HEK293 (cell line): Measurements from ENCODE around the gene SMYD1.

ENCODE experiments used
- CTCF ChIA-PET: fragments of 350-600 bp; formaldehyde crosslinking; extraction: SDS; loops from one replicate; lab custom pipeline; 2021; ENCODE audit warnings: antibody characterized with exemption; lab: Yijun Ruan, JAX
- POLR2A ChIA-PET: fragments of 300-600 bp; formaldehyde crosslinking; extraction: SDS; loops from one replicate; lab custom pipeline; 2020; ENCODE audit warnings: antibody characterized with exemption, inconsistent platforms; lab: Yijun Ruan, JAX
- H3K27ac ChIP-seq: fragments of 200-500 bp; sonication (Bioruptor generic); 2 replicates; pipeline ENCODE4 v1.5.1; 2014; ENCODE audit warnings: low read depth, low read length, control low read depth, inconsistent platforms; ENCODE audit errors: extremely low read depth
- H3K36me3 ChIP-seq, 2 experiments: fragments of 200-500 bp in 1 of 2; sonication (Bioruptor generic) in 1 of 2; 1 replicate in 1 of 2; 2 replicates in 1 of 2; pipeline ENCODE4 v1.5.1; 2014 to 2017; ENCODE audit warnings: inconsistent platforms in 2 of 2, low read length in 2 of 2; ENCODE audit not compliant: control insufficient read depth in 2 of 2, insufficient read depth in 1 of 2
- H3K4me1 ChIP-seq: fragments of 200-500 bp; sonication (Bioruptor generic); 2 replicates; pipeline ENCODE4 v1.5.1; 2014; ENCODE audit warnings: mild to moderate bottlenecking, low read length, inconsistent platforms; ENCODE audit not compliant: control insufficient read depth, insufficient read depth
- H3K4me3 ChIP-seq: 2 replicates; pipeline ENCODE4 v1.5.1; 2011; ENCODE audit warnings: low read depth, mild to moderate bottlenecking, control low read depth, low read length, moderate library complexity
- H3K9me3 ChIP-seq: fragments of 200-500 bp; sonication (Bioruptor generic); 2 replicates; pipeline ENCODE4 v1.5.1; 2014; ENCODE audit warnings: low read depth, low read length, inconsistent platforms; ENCODE audit not compliant: control insufficient read depth, insufficient read depth
- GFI1B ChIP-seq: fragments of 450-650 bp; formaldehyde crosslinking; IDR thresholded peaks from 2 replicates; pipeline ENCODE4 v1.5.1; 2016; ENCODE audit warnings: missing biosample characterization, missing genetic modification characterization
- OVOL3 ChIP-seq: fragments of 450-650 bp; formaldehyde crosslinking; IDR thresholded peaks from 2 replicates; pipeline ENCODE4 v1.5.1; 2016; ENCODE audit warnings: missing biosample characterization, missing genetic modification characterization
- PRDM6 ChIP-seq: fragments of 450-650 bp; formaldehyde crosslinking; IDR thresholded peaks from 2 replicates; pipeline ENCODE4 v1.5.1; 2017; ENCODE audit warnings: missing biosample characterization, missing genetic modification characterization
- REST ChIP-seq: fragments of 450-650 bp; formaldehyde crosslinking; IDR thresholded peaks from 2 replicates; pipeline ENCODE4 v1.5.1; 2016; ENCODE audit warnings: missing biosample characterization, missing genetic modification characterization
- SETDB1 ChIP-seq: IDR thresholded peaks from one replicate; pipeline ENCODE4 v1.6.1; 2017; ENCODE audit warnings: mild to moderate bottlenecking, low read length, moderate library complexity, mixed read lengths; ENCODE audit not compliant: insufficient read length
- SP3 ChIP-seq: fragments of 450-650 bp; formaldehyde crosslinking; IDR thresholded peaks from 2 replicates; pipeline ENCODE4 v1.5.1; 2016; ENCODE audit warnings: missing biosample characterization, missing genetic modification characterization
- ZBTB8A ChIP-seq: fragments of 450-650 bp; formaldehyde crosslinking; IDR thresholded peaks from 2 replicates; pipeline ENCODE4 v1.5.1; 2016; ENCODE audit warnings: missing biosample characterization, missing genetic modification characterization
- ZFP41 ChIP-seq: fragments of 450-650 bp; formaldehyde crosslinking; IDR thresholded peaks from 2 replicates; pipeline ENCODE4 v1.5.1; 2016; ENCODE audit warnings: missing biosample characterization, missing genetic modification characterization, borderline replicate concordance
- ZNF148 ChIP-seq: fragments of 450-650 bp; formaldehyde crosslinking; IDR thresholded peaks from 2 replicates; pipeline ENCODE4 v1.5.0; 2017; ENCODE audit warnings: missing biosample characterization, missing genetic modification characterization, borderline replicate concordance
- ZNF26 ChIP-seq: fragments of 450-650 bp; formaldehyde crosslinking; IDR thresholded peaks from 2 replicates; pipeline ENCODE4 v1.5.1; 2016; ENCODE audit warnings: missing biosample characterization, missing genetic modification characterization
- ZNF37A ChIP-seq: fragments of 450-650 bp; IDR thresholded peaks from 2 replicates; pipeline ENCODE4 v1.5.1; 2018; ENCODE audit warnings: missing biosample characterization, missing genetic modification characterization
- ZNF416 ChIP-seq: fragments of 450-650 bp; formaldehyde crosslinking; IDR thresholded peaks from 2 replicates; pipeline ENCODE4 v1.5.1; 2016; ENCODE audit warnings: missing biosample characterization, missing genetic modification characterization
- ZNF530 ChIP-seq: fragments of 450-650 bp; formaldehyde crosslinking; IDR thresholded peaks from 2 replicates; pipeline ENCODE4 v1.5.1; 2016; ENCODE audit warnings: low read depth, missing biosample characterization, missing genetic modification characterization
- ZNF555 ChIP-seq: fragments of 450-650 bp; formaldehyde crosslinking; conservative IDR thresholded peaks from 2 replicates; pipeline ENCODE4 v1.5.1; 2017; ENCODE audit warnings: missing biosample characterization, mild to moderate bottlenecking, missing genetic modification characterization, inconsistent platforms
- TF ChIP-seq, protein P1 (sequence below): fragments of 450-650 bp; formaldehyde crosslinking; IDR thresholded peaks from 2 replicates; pipeline ENCODE4 v1.5.1; 2016; ENCODE audit warnings: missing biosample characterization, missing genetic modification characterization
- TF ChIP-seq, protein P2 (sequence below): fragments of 450-650 bp; formaldehyde crosslinking; IDR thresholded peaks from 2 replicates; pipeline ENCODE4 v1.5.1; 2017; ENCODE audit warnings: missing biosample characterization, missing genetic modification characterization

The SMYD1 gene

DNA sequence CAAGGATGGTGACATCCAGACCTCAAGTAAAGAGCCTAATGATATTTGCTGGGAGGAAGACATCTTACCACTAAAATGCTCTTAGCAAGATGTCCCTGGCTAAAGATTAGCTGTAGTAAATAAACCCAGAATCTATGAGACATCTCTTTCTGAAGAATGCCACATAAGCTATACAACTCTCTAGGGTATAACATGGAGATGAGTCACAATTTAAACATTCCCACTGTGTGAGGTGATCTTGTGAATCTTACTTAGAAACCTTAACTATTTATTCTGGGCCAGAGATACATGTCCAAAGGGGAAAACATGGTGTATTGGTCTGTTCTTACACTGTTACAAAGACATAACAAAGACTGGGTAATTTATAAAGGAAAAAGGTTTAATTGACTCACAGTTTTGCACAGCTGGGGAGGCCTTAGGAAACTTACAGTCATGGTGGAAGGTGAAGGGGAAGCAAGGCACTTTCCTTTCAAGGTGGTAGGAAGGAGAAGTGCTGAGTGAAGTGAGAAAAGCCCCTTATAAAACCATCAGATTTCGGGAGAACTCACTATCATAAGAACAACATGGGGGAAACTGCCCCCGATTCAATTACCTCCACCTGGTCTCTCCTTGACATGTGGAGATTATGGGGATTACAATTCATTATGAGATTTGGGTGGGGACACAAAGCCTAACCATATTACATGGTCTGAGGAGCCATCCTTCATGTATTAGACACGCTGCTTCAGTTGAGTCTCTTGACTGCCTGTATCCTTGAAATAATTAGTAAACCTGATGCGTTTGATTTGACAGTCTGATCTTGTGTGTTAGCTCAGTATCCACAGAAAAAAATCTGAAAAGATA is 29.1 kb upstream of the SMYD1 start:
- Histone ChIP-seq H3K4me3 (no peak overlapping the region), H3K9me3 (no peaks in the 10 kb centered on the region), H3K36me3 (peaks cover 7 to 11% of the 10 kb centered on the region in 2 experiments; a peak in 1 of 3 replicates), H3K4me1 (no peaks in the 10 kb centered on the region), H3K27ac (no peak overlapping the region)
- POLR2A ChIA-PET, result interaction anchor here (0.6 kb wide), 1 partner anchor 1939 kb away, joined by 3 read pairs; no protein-coding TSS in a partner anchor
- CTCF ChIA-PET, result interaction anchor here (0.8 to 1.4 kb wide), 3 partner anchors 21 to 37 kb away, joined by 3 to 4 read pairs (median 3); no protein-coding TSS in a partner anchor
- TF ChIP-seq ZNF148 (tag by site-specific recombination), result no peak
- TF ChIP-seq, protein P1, sequence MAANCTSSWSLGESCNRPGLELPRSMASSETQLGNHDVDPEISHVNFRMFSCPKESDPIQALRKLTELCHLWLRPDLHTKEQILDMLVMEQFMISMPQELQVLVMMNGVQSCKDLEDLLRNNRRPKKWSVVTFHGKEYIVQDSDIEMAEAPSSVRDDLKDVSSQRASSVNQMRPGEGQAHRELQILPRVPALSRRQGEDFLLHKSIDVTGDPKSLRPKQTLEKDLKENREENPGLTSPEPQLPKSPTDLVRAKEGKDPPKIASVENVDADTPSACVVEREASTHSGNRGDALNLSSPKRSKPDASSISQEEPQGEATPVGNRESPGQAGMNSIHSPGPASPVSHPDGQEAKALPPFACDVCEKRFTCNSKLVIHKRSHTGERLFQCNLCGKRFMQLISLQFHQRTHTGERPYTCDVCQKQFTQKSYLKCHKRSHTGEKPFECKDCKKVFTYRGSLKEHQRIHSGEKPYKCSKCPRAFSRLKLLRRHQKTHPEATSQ (tag by site-specific recombination), result no peak
- no peak for TF ChIP-seq ZNF416 (tag by site-specific recombination)

GRCh38 chr2:88042476-88042875 is 25.1 kb upstream of the SMYD1 start:
- CTCF ChIA-PET, result no interaction called here

More at GRCh38 chr2:88042476-88042875, 25.1 kb upstream of the SMYD1 start:
- no peaks in the 10 kb centered on the region for H3K9me3 ChIP-seq
- TF ChIP-seq SETDB1 (no peak), ZNF37A (tag by site-specific recombination) (no peak), ZNF148 (tag by site-specific recombination) (no peak), REST (tag by site-specific recombination) (no peak), ZFP41 (tag by site-specific recombination) (no peak), ZNF555 (tag by site-specific recombination) (no peak), SP3 (tag by site-specific recombination) (no peak), OVOL3 (tag by site-specific recombination) (no peak), ZBTB8A (tag by site-specific recombination) (no peak), PRDM6 (tag by site-specific recombination) (no peak), ZNF530 (no peak), GFI1B (no peak), ZNF26 (tag by site-specific recombination) (no peak)
- TF ChIP-seq, protein P2, sequence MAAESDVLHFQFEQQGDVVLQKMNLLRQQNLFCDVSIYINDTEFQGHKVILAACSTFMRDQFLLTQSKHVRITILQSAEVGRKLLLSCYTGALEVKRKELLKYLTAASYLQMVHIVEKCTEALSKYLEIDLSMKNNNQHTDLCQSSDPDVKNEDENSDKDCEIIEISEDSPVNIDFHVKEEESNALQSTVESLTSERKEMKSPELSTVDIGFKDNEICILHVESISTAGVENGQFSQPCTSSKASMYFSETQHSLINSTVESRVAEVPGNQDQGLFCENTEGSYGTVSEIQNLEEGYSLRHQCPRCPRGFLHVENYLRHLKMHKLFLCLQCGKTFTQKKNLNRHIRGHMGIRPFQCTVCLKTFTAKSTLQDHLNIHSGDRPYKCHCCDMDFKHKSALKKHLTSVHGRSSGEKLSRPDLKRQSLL (tag by site-specific recombination), result no peak
- TF ChIP-seq, all 188 proteins: peak for 0
- H3K4me1 ChIP-seq, result no peaks in the 10 kb centered on the region
- H3K4me3 ChIP-seq, result no peak overlapping the region
- H3K36me3 ChIP-seq, result no peaks in the 10 kb centered on the region; a peak in 1 of 3 replicates
- H3K27ac ChIP-seq, result no peak overlapping the region
- POLR2A ChIA-PET, result interaction anchor here (0.6 to 0.7 kb wide), 2 partner anchors 8 to 706 kb away, joined by 7 read pairs; no protein-coding TSS in a partner anchor
